GM19351 (cell line): Measurements from ENCODE around the gene SRRT.
"Not testable (repeated sequence)": the region's sequence is repeated elsewhere in the genome, so short reads cannot be mapped to it uniquely, and the experiment has no call there.

Source experiments
- ATAC-seq: cut with Tn5 transposase; IDR thresholded peaks from one replicate; pipeline ENCODE4 v1.9.1; 2021; ENCODE audit warnings: mild to moderate bottlenecking, moderate library complexity; ENCODE audit not compliant: unreplicated experiment

The SRRT gene

DNA sequence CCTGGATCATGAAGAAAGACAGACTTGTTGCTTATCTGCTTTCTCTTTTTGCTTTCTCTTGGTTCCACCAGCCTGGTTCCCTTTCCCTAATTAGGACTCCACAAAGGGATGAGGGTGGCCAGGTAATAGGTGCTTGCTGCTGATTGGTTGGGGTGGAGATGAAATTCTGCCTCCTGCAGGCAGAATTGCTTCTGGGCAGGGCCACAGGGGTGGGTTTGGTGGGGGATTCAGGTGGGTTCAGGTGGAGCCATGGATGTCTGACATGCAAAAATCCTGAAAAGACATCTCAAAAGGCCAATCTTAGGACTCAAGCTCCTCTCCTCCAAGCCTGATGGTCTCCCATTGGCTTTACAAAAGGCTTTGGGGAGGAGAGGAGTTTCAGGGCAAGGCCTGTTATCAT lies 46.1 kb downstream of the SRRT start:
- no peak for ATAC-seq

DNA sequence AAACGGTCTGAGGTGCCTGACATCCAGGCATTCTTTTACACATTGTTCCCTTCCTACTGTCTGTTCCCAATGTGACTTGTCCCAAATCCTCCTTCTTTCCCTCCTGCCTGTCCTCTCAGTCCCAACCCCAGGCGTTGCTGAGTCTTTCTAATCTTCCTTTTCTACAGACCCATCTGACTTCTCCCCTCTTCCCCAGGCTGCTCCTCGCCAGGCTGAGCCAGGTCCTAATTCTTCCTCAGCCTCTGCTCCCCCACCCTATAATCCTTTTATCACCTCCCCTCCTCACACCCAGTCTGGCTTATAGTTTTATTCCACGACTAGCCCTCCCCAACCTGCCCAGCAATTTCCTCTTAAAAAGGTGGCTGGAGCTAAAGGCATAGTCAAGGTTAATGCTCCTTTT lies 48.7 kb downstream of the SRRT start:
- not testable (repeated sequence) for ATAC-seq

DNA sequence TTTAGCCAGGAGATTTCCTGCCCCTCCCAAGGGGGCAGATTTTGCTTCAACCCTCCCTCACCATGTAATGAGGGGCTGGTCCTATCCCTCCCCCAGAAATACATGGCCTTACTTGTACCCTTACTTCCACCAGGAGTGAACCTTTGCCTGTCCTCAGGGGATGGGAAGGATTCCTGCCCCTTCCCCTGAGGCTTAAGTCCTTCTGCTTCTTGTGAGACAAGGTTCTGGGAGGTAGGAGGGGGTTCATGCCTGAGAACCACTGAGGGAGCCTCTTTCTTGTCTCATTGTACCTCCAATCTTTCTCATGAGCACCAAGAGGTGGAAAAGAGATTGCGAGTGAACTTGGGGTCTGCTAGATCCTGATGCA lies 54.9 kb downstream of the SRRT start:
- ATAC-seq = no peak

DNA sequence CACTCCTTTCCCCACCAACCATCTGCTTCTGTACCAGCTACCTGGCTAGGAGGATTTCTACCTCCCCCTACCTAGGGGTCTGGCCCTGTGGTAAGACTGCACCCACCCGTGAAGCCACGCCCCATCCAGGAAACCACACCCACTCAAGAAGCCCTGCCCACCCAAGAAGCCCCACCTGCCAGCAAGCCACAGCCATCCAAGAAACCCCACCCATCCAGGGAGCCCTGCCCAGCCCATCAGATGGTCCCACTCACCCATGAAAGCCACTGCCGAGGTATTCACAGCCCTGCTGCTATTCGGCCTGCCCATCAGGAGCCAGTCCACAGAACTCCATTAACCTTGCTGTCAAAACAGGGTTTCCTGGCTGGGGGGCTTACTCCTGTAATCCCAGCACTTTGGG lies 58.8 kb downstream of the SRRT start:
- ATAC-seq = no peak

DNA sequence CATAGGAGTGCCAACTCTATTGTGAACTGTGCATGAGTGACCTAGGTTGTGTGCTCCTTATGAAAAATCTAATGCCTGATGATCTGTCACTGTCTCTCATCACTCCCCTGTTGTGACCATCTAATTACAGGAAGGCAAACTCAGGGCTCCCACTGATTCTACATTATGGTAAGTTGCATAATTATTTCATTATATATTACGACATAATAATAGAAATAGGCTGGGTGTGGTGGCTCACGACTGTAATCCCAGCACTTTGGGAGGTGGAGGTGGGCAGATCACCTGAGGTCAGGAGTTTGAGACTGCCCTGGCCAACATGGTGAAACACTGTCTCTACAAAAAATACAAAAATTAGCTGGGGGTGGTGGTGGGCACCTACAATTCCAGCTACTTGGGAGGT lies 60.5 kb downstream of the SRRT start:
- ATAC-seq = not testable (repeated sequence)

DNA sequence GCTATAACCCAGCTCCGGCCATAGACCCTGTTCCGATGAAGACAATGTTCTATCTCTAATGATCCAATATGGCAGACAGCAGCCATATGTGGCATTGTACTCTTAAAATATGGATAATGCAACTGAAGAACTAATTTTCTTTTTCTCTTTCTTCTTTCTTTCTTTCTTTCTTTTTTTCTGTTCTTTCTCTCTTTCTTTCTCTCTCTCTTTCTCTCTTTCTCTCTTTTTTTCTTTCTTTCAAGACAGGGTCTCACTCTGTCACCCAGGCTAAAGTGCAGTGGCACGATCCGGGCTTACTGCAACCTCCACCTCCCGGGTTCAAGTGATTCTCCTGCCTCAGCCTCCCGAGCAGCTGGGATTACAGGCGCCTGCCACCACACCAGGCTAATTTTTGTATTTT lies 61.3 kb downstream of the SRRT start:
- not testable (repeated sequence) for ATAC-seq
